ENCODE measurements around the gene PERP. TPM values are rescaled to one million over a fixed set of nuclear protein-coding genes. Genes with fewer than 3 reads are reported as not detected.

Gene PERP
- total and polyA plus RNA-seq, 2 donors (not counting 1 experiment from before 2014, with no cell fraction given): 0.22 to 0.30 TPM

DNA sequence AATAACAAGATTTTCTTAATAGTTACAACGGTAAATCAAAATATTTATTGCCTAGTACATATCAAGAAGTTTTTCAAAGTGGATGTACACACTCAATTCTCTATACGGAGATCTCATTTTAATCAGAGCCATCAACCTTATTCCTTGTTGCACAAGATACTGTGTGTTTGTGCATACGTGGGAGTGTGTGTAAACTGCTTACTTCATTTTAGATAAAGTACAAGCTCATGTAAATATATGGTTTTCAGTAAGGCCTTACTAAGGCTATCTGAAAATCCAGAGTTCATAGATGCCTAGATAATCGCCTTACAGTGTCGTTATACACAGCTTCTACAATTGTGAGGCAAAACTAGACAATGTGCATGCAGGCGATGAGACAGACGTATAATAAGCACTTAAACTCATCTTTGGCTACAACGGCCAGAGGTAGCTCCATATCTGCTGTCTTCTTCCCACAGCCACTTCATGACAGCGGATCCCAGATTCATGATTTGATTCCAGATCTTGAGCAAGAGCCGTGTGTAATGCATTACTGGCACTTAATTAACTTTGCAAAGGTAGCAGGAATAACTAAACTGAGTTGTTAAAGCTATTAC lies 2.5 kb downstream of the PERP start:
- Histone ChIP-seq H3K27me3 (replicated peaks in 1 of 4; ENCODE audit: control extremely low read depth in 1 of 4, control insufficient read depth in 3 of 4, insufficient read depth in 4 of 4, low read length in 3 of 4) (peaks cover 0 to 46% (median 38%) of the 10 kb centered on the region in 4 experiments), H2AFZ (ENCODE audit: insufficient read depth, low read depth, low read length, poor library complexity, severe bottlenecking) (no peak overlapping the region), H3K4me3 (ENCODE audit: control extremely low read depth in 1 of 5, extremely low read depth in 1 of 5, insufficient read depth in 1 of 5, low read depth in 2 of 5, low read length in 4 of 5) (no peak overlapping the region), H3K9ac (ENCODE audit: low read length) (no peak overlapping the region), H3K36me3 (replicated peaks in 1 of 2; ENCODE audit: control extremely low read depth in 1 of 2, control insufficient read depth in 1 of 2, extremely low read depth in 1 of 2, insufficient read depth in 2 of 2, low read length in 1 of 2) (no peaks in the 10 kb centered on the region), H4K20me1 (ENCODE audit: control insufficient read depth, insufficient read depth, low read length, poor library complexity, severe bottlenecking) (no peaks in the 10 kb centered on the region), H3K79me2 (ENCODE audit: control insufficient read depth, insufficient read depth, low read length) (no peaks in the 10 kb centered on the region), H3K4me2 (replicated peaks; ENCODE audit: low read depth, low read length, poor library complexity, severe bottlenecking) (no peak overlapping the region), H3K27ac (ENCODE audit: low read length in 2 of 2) (no peak overlapping the region), H3K4me1 (ENCODE audit: control insufficient read depth in 2 of 2, insufficient read depth in 2 of 2, low read length in 2 of 2) (peaks cover 14 to 19% of the 10 kb centered on the region in 2 donors), H3K9me3 (ENCODE audit: control extremely low read depth in 1 of 3, control insufficient read depth in 2 of 3, insufficient read depth in 1 of 3, low read length in 2 of 3) (no peaks in the 10 kb centered on the region)
- CTCF ChIA-PET: interaction anchor here (1.1 to 3.9 kb wide), 3 partner anchors 11 to 103 kb away, joined by 3 to 43 read pairs (median 4); no protein-coding TSS in a partner anchor
- H3K4me3 Mint-ChIP-seq: no peak overlapping the region
- H3K27ac Mint-ChIP-seq: no peak overlapping the region
- intact Hi-C loops (cut with micrococcal nuclease): loop anchor here (5.0 kb wide), 3 partner anchors 237 to 617 kb away; partner anchors contain the start of genes HEBP2 and TNFAIP3
- peaks cover 57% of the 10 kb centered on the region for H3K27me3 Mint-ChIP-seq
- peaks cover 18% of the 10 kb centered on the region for H3K4me1 Mint-ChIP-seq
- 88% methylated on average over 7 of the region's 10 CpGs for WGBS (ENCODE audit: insufficient coverage)
- POLR2A ChIA-PET: no interaction called here
- ATAC-seq (ENCODE audit: low read depth) (no peak), DNase-seq (no peak)
- H3K9me3 Mint-ChIP-seq (ENCODE audit: insufficient read depth): no peaks in the 10 kb centered on the region
- TF ChIP-seq, protein P1, sequence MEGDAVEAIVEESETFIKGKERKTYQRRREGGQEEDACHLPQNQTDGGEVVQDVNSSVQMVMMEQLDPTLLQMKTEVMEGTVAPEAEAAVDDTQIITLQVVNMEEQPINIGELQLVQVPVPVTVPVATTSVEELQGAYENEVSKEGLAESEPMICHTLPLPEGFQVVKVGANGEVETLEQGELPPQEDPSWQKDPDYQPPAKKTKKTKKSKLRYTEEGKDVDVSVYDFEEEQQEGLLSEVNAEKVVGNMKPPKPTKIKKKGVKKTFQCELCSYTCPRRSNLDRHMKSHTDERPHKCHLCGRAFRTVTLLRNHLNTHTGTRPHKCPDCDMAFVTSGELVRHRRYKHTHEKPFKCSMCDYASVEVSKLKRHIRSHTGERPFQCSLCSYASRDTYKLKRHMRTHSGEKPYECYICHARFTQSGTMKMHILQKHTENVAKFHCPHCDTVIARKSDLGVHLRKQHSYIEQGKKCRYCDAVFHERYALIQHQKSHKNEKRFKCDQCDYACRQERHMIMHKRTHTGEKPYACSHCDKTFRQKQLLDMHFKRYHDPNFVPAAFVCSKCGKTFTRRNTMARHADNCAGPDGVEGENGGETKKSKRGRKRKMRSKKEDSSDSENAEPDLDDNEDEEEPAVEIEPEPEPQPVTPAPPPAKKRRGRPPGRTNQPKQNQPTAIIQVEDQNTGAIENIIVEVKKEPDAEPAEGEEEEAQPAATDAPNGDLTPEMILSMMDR (IDR thresholded peaks at IDR 0.05): no peak
- TF ChIP-seq EZH2 (IDR thresholded peaks at IDR 0.05; ENCODE audit: borderline replicate concordance, insufficient read depth, low read depth, low read length, poor library complexity, severe bottlenecking): no peak

DNA sequence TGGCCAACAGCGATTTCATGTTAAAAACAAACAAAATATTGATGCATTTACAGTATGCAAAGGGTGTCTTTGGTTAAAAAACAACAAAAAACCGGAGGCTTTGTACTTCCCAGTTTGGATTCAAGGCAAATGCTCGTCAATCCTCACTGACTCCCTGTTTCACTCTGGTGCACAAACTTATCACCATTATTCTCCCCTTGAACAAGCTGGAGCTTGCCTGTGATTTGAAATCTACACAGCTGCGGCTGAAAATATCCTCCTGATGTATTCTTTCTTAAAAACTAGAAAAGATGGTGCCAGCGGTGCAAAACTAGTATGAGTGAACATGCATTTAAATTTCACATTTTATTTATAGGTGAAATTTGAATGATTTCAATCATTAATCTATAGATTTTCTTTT lies 3.3 kb downstream of the PERP start:
- Histone ChIP-seq H3K36me3 (replicated peaks in 1 of 2; ENCODE audit: control extremely low read depth in 1 of 2, control insufficient read depth in 1 of 2, extremely low read depth in 1 of 2, insufficient read depth in 2 of 2, low read length in 1 of 2) (no peaks in the 10 kb centered on the region), H3K9ac (ENCODE audit: low read length) (no peak overlapping the region), H3K4me2 (replicated peaks; ENCODE audit: low read depth, low read length, poor library complexity, severe bottlenecking) (no peak overlapping the region), H3K9me3 (ENCODE audit: control extremely low read depth in 1 of 3, control insufficient read depth in 2 of 3, insufficient read depth in 1 of 3, low read length in 2 of 3) (no peaks in the 10 kb centered on the region), H3K27ac (ENCODE audit: low read length in 2 of 2) (no peak overlapping the region), H3K4me1 (ENCODE audit: control insufficient read depth in 2 of 2, insufficient read depth in 2 of 2, low read length in 2 of 2) (peaks cover 14 to 19% of the 10 kb centered on the region in 2 donors), H2AFZ (ENCODE audit: insufficient read depth, low read depth, low read length, poor library complexity, severe bottlenecking) (no peak overlapping the region), H3K79me2 (ENCODE audit: control insufficient read depth, insufficient read depth, low read length) (no peaks in the 10 kb centered on the region), H4K20me1 (ENCODE audit: control insufficient read depth, insufficient read depth, low read length, poor library complexity, severe bottlenecking) (no peaks in the 10 kb centered on the region), H3K27me3 (replicated peaks in 1 of 4; ENCODE audit: control extremely low read depth in 1 of 4, control insufficient read depth in 3 of 4, insufficient read depth in 4 of 4, low read length in 3 of 4) (peaks cover 0 to 41% (median 37%) of the 10 kb centered on the region in 4 experiments), H3K4me3 (ENCODE audit: control extremely low read depth in 1 of 5, extremely low read depth in 1 of 5, insufficient read depth in 1 of 5, low read depth in 2 of 5, low read length in 4 of 5) (no peak overlapping the region)
- TF ChIP-seq, protein P1 (IDR thresholded peaks at IDR 0.05): no peak
- no peak for TF ChIP-seq EZH2 (IDR thresholded peaks at IDR 0.05; ENCODE audit: borderline replicate concordance, insufficient read depth, low read depth, low read length, poor library complexity, severe bottlenecking)
- ATAC-seq (ENCODE audit: low read depth): no peak
- CTCF ChIA-PET: interaction anchor here (1.2 to 3.9 kb wide), 2 partner anchors 12 to 102 kb away, joined by 4 to 43 read pairs; no protein-coding TSS in a partner anchor
- Mint-ChIP-seq H3K27me3 (peaks cover 55% of the 10 kb centered on the region), H3K9me3 (ENCODE audit: insufficient read depth) (no peaks in the 10 kb centered on the region), H3K4me1 (peaks cover 16% of the 10 kb centered on the region), H3K4me3 (no peak overlapping the region), H3K27ac (no peak overlapping the region)
- WGBS (ENCODE audit: insufficient coverage): 100% methylated on average over 2 of the region's 5 CpGs
- DNase-seq: no peak
- POLR2A ChIA-PET: no interaction called here
- intact Hi-C loops (cut with micrococcal nuclease): no loop called here
